Ascending aorta (tissue), 2 donors: ENCODE data around the gene PRICKLE2. TPM values are rescaled to one million over a fixed set of nuclear protein-coding genes. Genes with fewer than 3 reads are reported as not detected.

Source experiments
- DNase-seq, 2 donors: peaks; one replicate each; pipeline ENCODE4 v3.0.0-alpha.2; 2019; ENCODE audit warnings: low spot score in 2 of 2
- H3K27ac ChIP-seq, 2 donors: fragments of 200-600 bp; sonication (generic); one replicate each; pipeline ENCODE4 v1.5.1; 2016 to 2017; ENCODE audit warnings: mild to moderate bottlenecking in 1 of 2
- H3K27me3 ChIP-seq: fragments of 200-600 bp; sonication (generic); one replicate; pipeline ENCODE4 v1.5.1; 2017
- H3K36me3 ChIP-seq, 2 donors: fragments of 200-600 bp; sonication (generic); one replicate each; pipeline ENCODE4 v1.5.1; 2016
- H3K4me1 ChIP-seq, 2 donors: fragments of 200-600 bp; sonication (generic); one replicate each; pipeline ENCODE4 v1.5.1; 2016 to 2017; ENCODE audit warnings: mild to moderate bottlenecking in 1 of 2
- H3K4me3 ChIP-seq, 2 donors: fragments of 200-600 bp; sonication (generic); one replicate each; pipeline ENCODE4 v1.5.1; 2016 to 2017; ENCODE audit warnings: mild to moderate bottlenecking in 1 of 2
- H3K9me3 ChIP-seq, 2 donors: fragments of 200-600 bp; sonication (generic); one replicate each; pipeline ENCODE4 v1.5.1; 2016
- CTCF ChIP-seq, 3 experiments: fragments of 200-600 bp in 2 of 3; fragments of 450-650 bp in 1 of 3; sonication (generic) in 2 of 3; IDR thresholded peaks; one replicate each; pipeline ENCODE4 v1.5.1; 2016 to 2019; ENCODE audit warnings: antibody characterized with exemption in 3 of 3, mild to moderate bottlenecking in 1 of 3, moderate library complexity in 1 of 3
- intact Hi-C: fragments of 100-400 bp; cut with DNase I; formaldehyde crosslinking; loops from one replicate; pipeline ENCODE4 v1.15.1; 2023
- total RNA-seq: library from RNA; depleted of rRNA; stranded (reverse); fragments of >200 nt; gene quantifications from one replicate; pipeline ENCODE4 v1.1.0, GENCODE V29; 2016

The PRICKLE2 gene
- total RNA-seq, 1 donor from 2014 or later, result 24.7 TPM

GRCh38 chr3:64133987-64134386, 91.3 kb downstream of the PRICKLE2 start:
- no peak overlapping the region for H3K27ac ChIP-seq
- DNase-seq, result no peak
- TF ChIP-seq CTCF (IDR thresholded peaks at IDR 0.05), result no peak
- H3K4me3 ChIP-seq, result no peak overlapping the region
- peaks cover 0 to 13% of the 10 kb centered on the region in 2 donors for H3K36me3 ChIP-seq
- intact Hi-C loops, result no loop called here
- no peaks in the 10 kb centered on the region for H3K27me3 ChIP-seq
- no peaks in the 10 kb centered on the region for H3K9me3 ChIP-seq
- H3K4me1 ChIP-seq, result no peaks in the 10 kb centered on the region

GRCh38 chr3:64133272-64133671, 92.0 kb downstream of the PRICKLE2 start:
- DNase-seq, result no peak
- no peak for TF ChIP-seq CTCF (IDR thresholded peaks at IDR 0.05)
- Histone ChIP-seq H3K4me3 (no peak overlapping the region), H3K9me3 (no peaks in the 10 kb centered on the region), H3K27me3 (no peaks in the 10 kb centered on the region), H3K4me1 (no peaks in the 10 kb centered on the region), H3K36me3 (peaks cover 0 to 13% of the 10 kb centered on the region in 2 donors), H3K27ac (no peak overlapping the region)
- intact Hi-C loops, result no loop called here

GRCh38 chr3:64131725-64132469, 93.4 kb downstream of the PRICKLE2 start:
- H3K4me3 ChIP-seq, result no peak overlapping the region
- peaks cover 0 to 13% of the 10 kb centered on the region in 2 donors for H3K36me3 ChIP-seq
- no peaks in the 10 kb centered on the region for H3K27me3 ChIP-seq
- no peak for DNase-seq
- no peak overlapping the region for H3K27ac ChIP-seq
- H3K4me1 ChIP-seq, result no peaks in the 10 kb centered on the region
- intact Hi-C loops, result no loop called here
- TF ChIP-seq CTCF (IDR thresholded peaks at IDR 0.05), result no peak
- H3K9me3 ChIP-seq, result no peaks in the 10 kb centered on the region

GRCh38 chr3:64130436-64130835, 94.8 kb downstream of the PRICKLE2 start:
- Histone ChIP-seq H3K4me1 (no peaks in the 10 kb centered on the region), H3K4me3 (no peak overlapping the region), H3K27ac (no peak overlapping the region), H3K27me3 (no peaks in the 10 kb centered on the region), H3K36me3 (peaks cover 0 to 13% of the 10 kb centered on the region in 2 donors), H3K9me3 (no peaks in the 10 kb centered on the region)
- TF ChIP-seq CTCF (IDR thresholded peaks at IDR 0.05), result no peak
- no peak for DNase-seq
- intact Hi-C loops, result no loop called here

GRCh38 chr3:64129581-64129980, 95.7 kb downstream of the PRICKLE2 start:
- H3K27ac ChIP-seq, result no peak overlapping the region

More at GRCh38 chr3:64129581-64129980, 95.7 kb downstream of the PRICKLE2 start:
- H3K9me3 ChIP-seq, result no peaks in the 10 kb centered on the region
- no peak for DNase-seq
- H3K27me3 ChIP-seq, result no peaks in the 10 kb centered on the region
- H3K4me3 ChIP-seq, result no peak overlapping the region
- intact Hi-C loops, result no loop called here
- peaks cover 0 to 15% of the 10 kb centered on the region in 2 donors for H3K36me3 ChIP-seq
- TF ChIP-seq CTCF (IDR thresholded peaks at IDR 0.05), result no peak
- H3K4me1 ChIP-seq, result no peaks in the 10 kb centered on the region
